ENCODE measurements around the gene LDLR. TPM values are rescaled to one million over a fixed set of nuclear protein-coding genes. Genes with fewer than 3 reads are reported as not detected.

Gene LDLR
- total and polyA plus RNA-seq, 2 donors (not counting 1 experiment from before 2014, with no cell fraction given), result 1.8 to 4.8 TPM

DNA sequence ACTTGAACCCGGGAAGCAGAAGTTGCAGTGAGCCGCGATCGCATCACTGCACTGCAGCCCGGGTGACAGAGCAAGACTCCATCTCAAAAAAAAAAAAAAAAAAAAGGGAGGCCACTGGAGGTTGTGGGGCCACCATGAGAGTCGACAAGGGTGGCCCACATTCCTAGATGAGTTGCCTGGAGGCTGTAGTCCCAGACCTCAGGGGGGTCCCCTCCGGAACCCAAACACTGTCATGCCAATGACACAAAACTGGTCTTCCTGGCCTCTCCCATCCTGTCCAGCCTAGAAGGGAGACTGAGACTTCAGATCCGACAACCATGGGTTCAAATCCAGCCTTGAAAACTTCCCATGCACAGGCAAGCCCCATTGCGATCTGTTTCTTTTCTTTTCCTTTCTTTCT, 51.6 kb downstream of the LDLR start:
- WGBS (ENCODE audit: insufficient coverage), result 87% methylated on average over 3 of the region's 9 CpGs
- Mint-ChIP-seq H3K9me3 (ENCODE audit: insufficient read depth) (no peaks in the 10 kb centered on the region), H3K4me1 (peaks cover 20% of the 10 kb centered on the region), H3K27me3 (peaks cover 19% of the 10 kb centered on the region), H3K27ac (no peak overlapping the region), H3K4me3 (no peak overlapping the region)
- TF ChIP-seq, protein P1, sequence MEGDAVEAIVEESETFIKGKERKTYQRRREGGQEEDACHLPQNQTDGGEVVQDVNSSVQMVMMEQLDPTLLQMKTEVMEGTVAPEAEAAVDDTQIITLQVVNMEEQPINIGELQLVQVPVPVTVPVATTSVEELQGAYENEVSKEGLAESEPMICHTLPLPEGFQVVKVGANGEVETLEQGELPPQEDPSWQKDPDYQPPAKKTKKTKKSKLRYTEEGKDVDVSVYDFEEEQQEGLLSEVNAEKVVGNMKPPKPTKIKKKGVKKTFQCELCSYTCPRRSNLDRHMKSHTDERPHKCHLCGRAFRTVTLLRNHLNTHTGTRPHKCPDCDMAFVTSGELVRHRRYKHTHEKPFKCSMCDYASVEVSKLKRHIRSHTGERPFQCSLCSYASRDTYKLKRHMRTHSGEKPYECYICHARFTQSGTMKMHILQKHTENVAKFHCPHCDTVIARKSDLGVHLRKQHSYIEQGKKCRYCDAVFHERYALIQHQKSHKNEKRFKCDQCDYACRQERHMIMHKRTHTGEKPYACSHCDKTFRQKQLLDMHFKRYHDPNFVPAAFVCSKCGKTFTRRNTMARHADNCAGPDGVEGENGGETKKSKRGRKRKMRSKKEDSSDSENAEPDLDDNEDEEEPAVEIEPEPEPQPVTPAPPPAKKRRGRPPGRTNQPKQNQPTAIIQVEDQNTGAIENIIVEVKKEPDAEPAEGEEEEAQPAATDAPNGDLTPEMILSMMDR (IDR thresholded peaks at IDR 0.05), result no peak
- no peak for TF ChIP-seq EZH2 (IDR thresholded peaks at IDR 0.05; ENCODE audit: borderline replicate concordance, insufficient read depth, low read depth, low read length, poor library complexity, severe bottlenecking)
- peaks cover 0 to 21% (median 0%) of the 10 kb centered on the region in 3 donors for H3K9me3 ChIP-seq (ENCODE audit: control extremely low read depth in 1 of 3, control insufficient read depth in 2 of 3, insufficient read depth in 1 of 3, low read length in 2 of 3)
- H2AFZ ChIP-seq (ENCODE audit: insufficient read depth, low read depth, low read length, poor library complexity, severe bottlenecking), result no peak overlapping the region
- no peaks in the 10 kb centered on the region for H3K79me2 ChIP-seq (ENCODE audit: control insufficient read depth, insufficient read depth, low read length)
- H3K4me2 ChIP-seq (replicated peaks; ENCODE audit: low read depth, low read length, poor library complexity, severe bottlenecking), result no peak overlapping the region
- H3K27ac ChIP-seq (ENCODE audit: low read length in 2 of 2), result no peak overlapping the region
- POLR2A ChIA-PET, result no interaction called here
- CTCF ChIA-PET, result interaction anchor here (0.7 kb wide), 1 partner anchor 40 kb away, joined by 4 read pairs; no protein-coding TSS in a partner anchor
- no peak for ATAC-seq (ENCODE audit: low read depth)
- DNase-seq, result no peak
- H3K36me3 ChIP-seq (replicated peaks in 1 of 2; ENCODE audit: control extremely low read depth in 1 of 2, control insufficient read depth in 1 of 2, extremely low read depth in 1 of 2, insufficient read depth in 2 of 2, low read length in 1 of 2), result no peaks in the 10 kb centered on the region
- intact Hi-C loops (cut with micrococcal nuclease), result no loop called here
- peaks cover 0 to 43% (median 8%) of the 10 kb centered on the region in 4 experiments for H3K27me3 ChIP-seq (replicated peaks in 1 of 4; ENCODE audit: control extremely low read depth in 1 of 4, control insufficient read depth in 3 of 4, insufficient read depth in 4 of 4, low read length in 3 of 4)
- no peak overlapping the region for H3K4me3 ChIP-seq (ENCODE audit: control extremely low read depth in 1 of 5, extremely low read depth in 1 of 5, insufficient read depth in 1 of 5, low read depth in 2 of 5, low read length in 4 of 5)
- H3K4me1 ChIP-seq (ENCODE audit: control insufficient read depth in 2 of 2, insufficient read depth in 2 of 2, low read length in 2 of 2), result peaks cover 13 to 23% of the 10 kb centered on the region in 2 donors
- H3K9ac ChIP-seq (ENCODE audit: low read length), result no peak overlapping the region
- no peaks in the 10 kb centered on the region for H4K20me1 ChIP-seq (ENCODE audit: control insufficient read depth, insufficient read depth, low read length, poor library complexity, severe bottlenecking)

DNA sequence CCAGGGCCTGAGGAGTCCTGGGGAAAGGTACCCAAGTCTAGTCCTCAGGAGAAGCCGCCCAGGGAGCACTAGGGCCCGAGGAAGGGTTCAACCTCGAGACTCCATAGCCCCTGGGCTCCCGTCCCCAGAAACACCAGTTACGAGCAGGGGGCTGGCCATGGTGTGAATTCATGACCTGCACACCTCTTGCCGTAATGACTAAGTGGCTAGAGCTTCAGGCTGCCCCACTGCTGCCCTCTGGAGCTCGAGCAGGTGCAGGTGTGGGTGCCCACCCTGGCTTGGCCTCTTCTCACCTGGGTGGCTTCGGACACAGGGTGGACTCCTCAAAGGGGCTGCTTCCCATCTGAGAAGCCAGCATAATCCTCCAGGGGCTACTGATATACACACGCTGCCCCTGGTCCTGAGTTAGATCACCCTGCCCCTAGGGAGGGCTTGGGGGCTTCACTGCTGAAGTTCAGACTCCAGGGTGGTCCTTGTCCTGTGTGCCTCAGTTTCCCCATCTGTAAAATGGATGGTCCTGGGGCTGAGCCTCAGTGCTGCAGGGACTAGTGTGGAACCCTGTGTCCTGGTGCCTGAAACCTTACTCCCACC, 52.8 kb downstream of the LDLR start:
- intact Hi-C loops (cut with micrococcal nuclease), result no loop called here
- TF ChIP-seq, protein P1 (IDR thresholded peaks at IDR 0.05), result no peak
- TF ChIP-seq EZH2 (IDR thresholded peaks at IDR 0.05; ENCODE audit: borderline replicate concordance, insufficient read depth, low read depth, low read length, poor library complexity, severe bottlenecking), result no peak
- Mint-ChIP-seq H3K9me3 (ENCODE audit: insufficient read depth) (no peaks in the 10 kb centered on the region), H3K27me3 (peaks cover 15% of the 10 kb centered on the region), H3K4me1 (peaks cover 20% of the 10 kb centered on the region), H3K4me3 (no peak overlapping the region), H3K27ac (no peak overlapping the region)
- Histone ChIP-seq H3K36me3 (replicated peaks in 1 of 2; ENCODE audit: control extremely low read depth in 1 of 2, control insufficient read depth in 1 of 2, extremely low read depth in 1 of 2, insufficient read depth in 2 of 2, low read length in 1 of 2) (no peaks in the 10 kb centered on the region), H3K4me3 (ENCODE audit: control extremely low read depth in 1 of 5, extremely low read depth in 1 of 5, insufficient read depth in 1 of 5, low read depth in 2 of 5, low read length in 4 of 5) (no peak overlapping the region), H3K9me3 (ENCODE audit: control extremely low read depth in 1 of 3, control insufficient read depth in 2 of 3, insufficient read depth in 1 of 3, low read length in 2 of 3) (peaks cover 0 to 21% (median 0%) of the 10 kb centered on the region in 3 donors), H4K20me1 (ENCODE audit: control insufficient read depth, insufficient read depth, low read length, poor library complexity, severe bottlenecking) (no peaks in the 10 kb centered on the region), H3K79me2 (ENCODE audit: control insufficient read depth, insufficient read depth, low read length) (no peaks in the 10 kb centered on the region), H2AFZ (ENCODE audit: insufficient read depth, low read depth, low read length, poor library complexity, severe bottlenecking) (no peak overlapping the region), H3K9ac (ENCODE audit: low read length) (no peak overlapping the region), H3K27ac (ENCODE audit: low read length in 2 of 2) (no peak overlapping the region), H3K4me2 (replicated peaks; ENCODE audit: low read depth, low read length, poor library complexity, severe bottlenecking) (no peak overlapping the region), H3K27me3 (replicated peaks in 1 of 4; ENCODE audit: control extremely low read depth in 1 of 4, control insufficient read depth in 3 of 4, insufficient read depth in 4 of 4, low read length in 3 of 4) (peaks cover 0 to 40% (median 8%) of the 10 kb centered on the region in 4 experiments), H3K4me1 (ENCODE audit: control insufficient read depth in 2 of 2, insufficient read depth in 2 of 2, low read length in 2 of 2) (peaks cover 13 to 23% of the 10 kb centered on the region in 2 donors)
- CTCF ChIA-PET, result interaction anchor here (0.6 to 0.9 kb wide), 2 partner anchors 15 to 200 kb away, joined by 4 to 5 read pairs; no protein-coding TSS in a partner anchor
- WGBS (ENCODE audit: insufficient coverage), result 88% methylated on average over 9 of the region's 9 CpGs
- POLR2A ChIA-PET, result no interaction called here
- no peak for DNase-seq
- no peak for ATAC-seq (ENCODE audit: low read depth)
